Measurements from ENCODE around the gene OR52E6.

Gene OR52E6

DNA sequence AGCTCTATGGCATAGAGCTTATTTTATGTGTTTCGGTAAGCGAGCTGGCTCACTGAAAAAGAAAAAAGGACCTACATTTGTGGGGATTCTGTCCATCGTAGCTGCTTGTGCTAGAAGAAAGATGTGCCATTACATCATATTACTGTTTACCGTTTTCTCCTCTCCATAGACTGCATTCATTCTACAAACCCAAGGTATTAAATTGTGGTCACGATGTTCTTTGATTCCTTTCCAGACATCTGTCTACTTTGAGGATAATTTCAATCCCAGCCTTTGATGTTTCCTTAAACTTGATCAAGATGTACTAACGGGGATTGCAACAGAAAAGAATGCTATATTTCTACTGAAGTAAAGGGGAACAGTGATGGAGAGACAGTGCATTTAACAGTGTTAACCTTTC is 45.2 kb downstream of the OR52E6 start:
- DNase-seq (ENCODE audit: low read depth in 2 of 2) = no peak

DNA sequence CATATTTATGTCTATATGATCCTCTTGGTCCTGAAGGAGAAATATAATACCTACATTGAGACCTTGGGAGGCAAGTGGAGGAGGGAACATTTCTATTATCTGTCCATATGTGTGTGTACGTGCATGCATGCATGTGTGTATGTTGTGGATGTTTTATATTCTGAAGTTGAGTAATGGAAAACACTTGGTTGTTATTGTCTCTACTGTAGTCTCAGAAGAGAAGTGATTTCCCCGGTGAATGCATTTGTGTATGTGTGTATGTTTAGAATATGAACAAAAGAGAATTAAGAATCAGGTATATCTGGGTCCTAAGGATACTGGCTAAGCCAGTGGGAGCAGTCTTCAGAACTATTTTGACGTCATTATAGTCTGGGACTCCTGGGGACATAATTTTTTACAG is 50.5 kb downstream of the OR52E6 start, which contains the start of gene OR52N1:
OR52N1 (minus strand) TSS at position 101 of the 400 bp plus-strand sequence. CDS start 2,449 bp downstream, outside the sequence.
- no peak for DNase-seq (ENCODE audit: low read depth in 2 of 2)

Measured in fibroblast of skin of left quadriceps (primary cell).